GM18508 (cell line): ENCODE results near the gene RIMKLA.

Experiments
- ATAC-seq: cut with Tn5 transposase; IDR thresholded peaks from one replicate; pipeline ENCODE4 v1.9.1; 2021; ENCODE audit warnings: moderate number of reproducible peaks; ENCODE audit not compliant: insufficient read depth, unreplicated experiment

The RIMKLA gene

DNA sequence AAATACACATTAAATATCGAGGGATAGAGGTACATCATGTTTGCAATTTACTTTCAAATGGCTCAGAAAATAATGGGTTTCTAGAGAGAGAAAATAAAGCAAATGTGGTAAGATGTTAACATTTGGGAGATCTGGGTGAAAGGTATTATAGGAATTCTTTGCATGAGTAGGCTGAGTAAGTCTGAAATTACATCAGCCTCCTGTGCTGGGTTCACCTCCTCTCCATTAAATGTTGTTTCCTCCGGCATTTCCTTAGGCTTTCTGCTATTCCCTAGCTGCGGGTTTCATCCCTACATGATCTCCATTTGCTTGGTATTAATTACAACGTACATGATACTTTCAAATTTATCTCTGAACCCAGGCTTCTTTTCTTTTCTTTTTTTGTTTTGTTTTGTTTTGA lies 43.6 kb downstream of the RIMKLA start:
- no peak for ATAC-seq

DNA sequence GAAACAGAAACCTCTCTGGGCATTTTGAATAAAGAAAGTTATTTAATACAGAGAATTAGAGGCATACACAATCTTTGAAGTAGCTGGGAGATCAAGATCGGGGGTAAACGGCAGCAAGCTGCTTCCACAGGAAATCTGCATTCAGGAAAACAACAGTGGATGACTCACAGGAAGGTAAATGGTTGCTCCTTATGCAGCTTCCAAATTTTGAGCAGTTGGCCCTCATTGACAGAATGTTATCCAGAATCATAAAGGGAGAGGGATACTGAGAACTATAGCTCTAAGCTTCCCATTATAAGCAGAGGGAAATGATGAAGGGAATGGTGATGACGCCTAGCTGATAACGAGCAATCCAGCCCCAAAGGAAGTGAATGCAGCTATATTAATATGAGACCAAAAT lies 46.6 kb downstream of the RIMKLA start:
- ATAC-seq: no peak

DNA sequence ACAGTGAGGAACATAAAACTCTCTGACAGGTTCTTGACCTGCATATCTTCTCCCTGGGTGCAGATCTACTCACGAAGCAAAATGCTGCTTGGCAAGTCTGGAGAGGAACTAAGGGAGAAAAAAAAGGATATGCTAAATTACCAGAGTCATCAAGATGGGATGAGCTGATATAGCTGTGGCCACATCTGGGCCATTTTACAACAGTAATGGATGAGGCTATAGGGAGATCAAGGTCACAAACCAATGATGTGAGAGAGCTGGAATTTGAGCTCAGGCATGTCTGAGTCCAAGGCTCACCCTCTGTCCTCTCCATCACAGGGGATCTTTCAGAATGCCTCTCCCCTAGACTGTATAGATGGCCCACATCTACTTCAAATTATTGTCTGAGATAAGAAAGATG lies 49.0 kb downstream of the RIMKLA start:
- ATAC-seq: no peak

DNA sequence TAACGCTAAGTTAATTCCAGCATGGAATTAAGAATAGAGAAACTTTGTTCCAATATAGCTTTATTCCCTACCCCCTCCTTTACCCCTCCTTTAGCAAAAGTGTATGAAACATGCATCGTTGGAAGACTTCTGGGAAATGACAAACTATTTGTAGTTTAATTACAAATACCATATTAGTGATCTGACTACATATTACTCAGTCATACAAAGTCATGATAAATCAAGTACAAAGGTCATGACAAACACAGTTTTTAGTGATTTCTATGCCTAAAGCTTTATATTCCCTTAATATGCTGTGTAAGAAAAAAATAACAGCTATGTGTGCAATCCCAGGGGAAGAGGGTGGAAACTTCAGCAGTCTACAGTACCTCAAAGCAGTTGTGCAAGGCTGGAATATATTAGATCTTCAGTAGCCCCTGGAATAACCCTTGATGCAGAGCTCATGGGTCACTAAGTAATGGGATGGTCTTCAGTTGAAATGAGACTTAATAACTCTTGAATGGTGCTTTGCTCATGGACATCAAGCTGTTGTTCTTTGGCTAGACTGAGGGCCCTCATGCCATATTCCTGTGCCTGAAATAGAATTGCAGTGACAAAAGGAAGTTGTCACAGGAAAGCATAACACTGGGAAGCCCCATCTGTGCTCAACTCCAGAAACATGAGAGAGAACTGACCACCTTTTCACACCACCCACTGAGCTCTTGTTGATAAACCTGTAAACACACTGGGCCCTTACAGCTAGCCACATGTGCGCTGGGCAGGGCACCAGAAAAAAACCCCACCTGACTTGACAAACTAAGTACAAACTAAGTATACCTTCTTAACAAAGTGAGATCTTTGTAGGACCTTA lies 49.9 kb downstream of the RIMKLA start:
- ATAC-seq: no peak

DNA sequence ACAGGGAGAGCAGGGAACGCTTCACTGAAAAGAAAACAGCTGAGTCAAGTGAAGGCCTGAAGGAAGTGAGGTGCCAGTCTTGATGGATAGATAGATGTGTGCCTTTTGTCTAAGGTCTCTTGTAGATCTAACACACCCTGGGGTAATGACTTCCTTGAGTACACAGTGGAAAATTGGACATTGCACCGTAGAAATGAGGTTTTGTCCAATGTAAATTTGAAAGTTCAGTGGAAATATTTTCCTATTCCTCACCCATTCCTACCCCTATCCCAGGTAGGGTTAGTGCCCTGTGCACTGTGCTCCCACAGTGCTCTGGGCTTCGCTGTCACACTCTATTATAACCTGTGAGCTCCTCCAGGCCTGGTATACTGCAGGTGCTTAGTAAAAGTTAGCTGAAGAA lies 50.9 kb downstream of the RIMKLA start:
- ATAC-seq: no peak

DNA sequence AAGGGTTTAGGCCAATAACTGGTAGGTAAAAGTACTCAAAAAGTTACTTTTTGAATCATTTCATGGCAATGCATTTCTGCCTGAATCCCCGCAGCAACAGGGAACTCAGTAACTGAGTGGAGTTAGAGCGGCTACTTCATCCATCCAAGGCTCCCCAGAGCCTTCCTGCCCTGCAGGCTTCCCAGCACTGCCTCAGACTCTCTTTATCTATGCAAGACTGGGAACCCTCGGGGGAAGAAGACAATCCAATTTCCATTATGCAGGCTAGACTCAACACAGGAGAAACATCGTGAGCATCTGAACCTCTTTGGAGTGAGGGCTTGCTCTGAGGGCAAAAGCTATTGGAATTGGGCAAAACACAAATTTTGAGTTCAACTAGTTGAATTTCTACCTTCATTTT lies 52.1 kb downstream of the RIMKLA start:
- ATAC-seq: no peak

DNA sequence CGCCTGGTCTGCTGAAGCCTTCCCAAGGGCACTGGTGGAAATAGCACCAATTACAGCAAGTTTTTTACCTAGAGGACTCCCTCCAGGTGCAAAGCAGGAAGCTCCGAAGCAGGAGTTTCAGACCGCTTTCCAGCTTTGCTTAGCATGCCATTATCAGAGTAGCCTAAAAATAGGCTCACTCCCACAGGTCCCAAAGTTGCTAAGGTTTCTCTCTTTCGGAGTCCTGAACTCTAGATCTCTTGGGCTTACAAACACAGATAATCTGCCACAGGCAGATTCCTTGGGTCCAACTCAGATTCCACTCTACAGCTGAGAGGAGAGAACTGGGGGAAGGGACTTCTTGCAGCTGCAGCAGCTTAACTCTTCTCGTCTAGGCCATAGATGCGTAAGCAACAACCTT lies 52.8 kb downstream of the RIMKLA start:
- ATAC-seq: no peak

DNA sequence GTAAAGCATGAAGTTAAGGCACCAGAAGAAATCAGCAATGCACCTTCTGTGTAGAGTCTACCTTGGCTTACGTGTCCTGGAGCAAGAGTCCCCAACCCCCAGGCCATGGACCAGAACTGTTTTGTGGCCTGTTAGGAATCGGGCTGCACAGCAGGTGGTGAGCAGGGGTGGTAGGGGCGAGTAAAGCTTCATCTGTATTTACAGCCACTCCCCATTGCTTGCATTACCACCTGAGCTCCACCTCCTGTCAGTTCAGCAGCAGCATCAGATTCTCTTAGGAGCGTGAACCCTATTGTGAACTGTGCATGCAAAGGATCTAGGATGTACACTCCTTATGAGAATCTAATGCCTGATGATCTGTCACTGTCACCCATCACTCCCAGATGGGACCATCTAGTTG lies 53.7 kb downstream of the RIMKLA start:
- no peak for ATAC-seq

DNA sequence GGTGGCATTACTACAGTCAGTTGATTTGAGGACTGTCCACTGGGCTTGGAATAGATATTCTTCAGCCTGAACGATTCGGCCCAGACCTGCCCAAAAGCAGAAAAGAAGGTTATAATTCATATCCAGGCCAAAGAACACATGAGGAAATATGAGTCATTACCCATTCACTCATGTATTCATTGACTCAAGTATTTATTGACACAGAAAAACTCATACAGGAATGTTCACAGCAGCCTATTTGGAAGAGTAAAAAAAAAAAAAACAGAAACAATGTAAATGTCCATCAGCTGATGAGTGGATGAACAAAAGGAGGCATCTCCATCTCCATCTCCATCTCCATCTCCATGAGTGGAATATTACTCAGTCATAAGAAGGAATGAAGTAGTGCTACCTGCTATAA lies 59.3 kb downstream of the RIMKLA start:
- ATAC-seq: no peak

DNA sequence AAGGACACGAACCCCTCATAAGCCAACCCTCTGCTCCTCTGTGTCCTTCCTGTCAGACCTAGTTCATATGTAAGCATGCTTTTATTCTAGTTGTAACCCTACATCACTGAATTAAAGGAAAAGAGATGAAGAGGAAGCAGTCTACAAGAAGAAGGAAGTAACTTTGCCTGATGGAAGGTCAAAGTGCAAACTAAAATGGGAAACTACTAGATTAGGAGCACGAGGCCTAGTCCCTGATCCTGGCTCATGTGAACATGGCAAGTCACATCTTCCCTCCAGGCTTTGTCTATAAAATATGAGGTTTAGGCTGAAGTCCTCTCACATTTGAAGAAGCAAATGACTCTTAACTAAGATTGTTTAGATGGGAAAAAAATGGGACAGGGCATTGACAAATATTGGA lies 62.1 kb downstream of the RIMKLA start:
- no peak for ATAC-seq

DNA sequence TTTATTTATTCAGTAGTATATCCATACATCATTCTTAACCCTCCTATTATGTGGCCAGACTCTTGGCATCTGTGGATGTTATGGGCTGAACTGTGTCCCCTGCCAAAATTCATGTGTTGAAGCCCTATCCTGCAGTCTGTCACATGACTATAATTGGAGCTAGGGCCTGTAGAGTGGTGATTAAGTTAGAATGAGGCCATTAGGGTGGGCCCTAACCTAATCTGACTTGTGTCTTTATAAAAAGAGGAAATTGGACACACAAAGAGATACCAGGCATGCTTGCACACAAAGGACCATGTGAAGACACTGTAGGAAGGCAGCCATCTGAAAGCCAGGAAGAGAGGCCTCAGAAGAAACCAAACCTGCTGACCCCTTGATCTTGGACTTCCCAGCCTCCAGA lies 68.7 kb downstream of the RIMKLA start:
- no peak for ATAC-seq

DNA sequence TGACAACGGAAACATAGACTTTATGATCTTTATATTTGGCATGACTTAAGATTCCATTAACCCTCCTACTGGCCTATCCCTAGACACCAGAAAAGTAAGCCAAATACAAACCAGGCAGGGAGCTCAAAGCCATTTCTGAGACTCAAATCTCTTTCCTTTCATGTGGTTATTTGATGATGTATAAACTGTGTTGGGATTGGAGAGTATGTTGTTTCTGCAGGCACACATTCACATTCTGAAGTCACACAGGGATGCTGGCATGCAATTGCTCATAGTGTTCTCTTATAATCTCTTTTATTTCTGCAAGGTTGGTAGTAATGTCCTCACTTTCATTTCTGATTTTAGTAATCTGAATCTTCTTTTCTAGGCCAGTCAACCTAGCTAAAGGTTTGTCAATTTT lies 69.5 kb downstream of the RIMKLA start:
- no peak for ATAC-seq

DNA sequence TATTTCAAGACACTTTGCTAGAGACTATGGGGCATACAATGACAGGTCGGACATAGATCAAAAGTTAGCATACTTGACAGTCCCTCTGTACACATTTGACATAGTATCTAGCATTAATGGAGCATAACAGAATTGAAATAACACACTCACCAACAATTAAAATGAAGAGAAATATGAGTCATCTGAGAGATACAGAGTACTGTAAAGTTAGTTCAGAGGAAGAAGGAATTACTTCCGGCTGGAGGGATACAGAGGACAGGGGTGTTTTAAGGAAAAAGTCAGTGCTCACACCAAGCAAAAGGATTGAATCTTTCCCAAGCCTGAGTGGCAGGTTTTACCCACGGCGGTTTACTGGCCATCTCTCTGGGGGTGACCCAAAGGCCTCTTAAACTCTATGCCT lies 72.8 kb downstream of the RIMKLA start:
- no peak for ATAC-seq

DNA sequence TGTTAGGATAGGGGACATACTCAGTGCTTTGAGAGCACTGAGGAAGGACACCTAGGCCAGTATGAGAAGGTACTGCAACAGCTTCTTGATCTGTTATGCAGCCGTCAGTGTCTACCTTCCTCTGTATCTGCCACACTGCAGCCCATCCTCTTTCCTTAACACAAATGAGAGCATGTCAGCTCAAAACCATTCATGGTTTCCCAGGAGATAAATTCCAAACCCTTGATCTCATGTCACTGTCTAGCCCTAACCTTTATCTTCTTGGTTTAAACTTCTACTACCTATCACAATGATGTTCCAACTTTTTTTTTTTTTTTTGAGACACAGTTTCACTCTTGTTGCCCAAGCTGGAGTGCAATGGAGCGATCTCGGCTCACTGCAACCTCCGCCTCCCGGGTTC lies 73.8 kb downstream of the RIMKLA start:
- no peak for ATAC-seq

DNA sequence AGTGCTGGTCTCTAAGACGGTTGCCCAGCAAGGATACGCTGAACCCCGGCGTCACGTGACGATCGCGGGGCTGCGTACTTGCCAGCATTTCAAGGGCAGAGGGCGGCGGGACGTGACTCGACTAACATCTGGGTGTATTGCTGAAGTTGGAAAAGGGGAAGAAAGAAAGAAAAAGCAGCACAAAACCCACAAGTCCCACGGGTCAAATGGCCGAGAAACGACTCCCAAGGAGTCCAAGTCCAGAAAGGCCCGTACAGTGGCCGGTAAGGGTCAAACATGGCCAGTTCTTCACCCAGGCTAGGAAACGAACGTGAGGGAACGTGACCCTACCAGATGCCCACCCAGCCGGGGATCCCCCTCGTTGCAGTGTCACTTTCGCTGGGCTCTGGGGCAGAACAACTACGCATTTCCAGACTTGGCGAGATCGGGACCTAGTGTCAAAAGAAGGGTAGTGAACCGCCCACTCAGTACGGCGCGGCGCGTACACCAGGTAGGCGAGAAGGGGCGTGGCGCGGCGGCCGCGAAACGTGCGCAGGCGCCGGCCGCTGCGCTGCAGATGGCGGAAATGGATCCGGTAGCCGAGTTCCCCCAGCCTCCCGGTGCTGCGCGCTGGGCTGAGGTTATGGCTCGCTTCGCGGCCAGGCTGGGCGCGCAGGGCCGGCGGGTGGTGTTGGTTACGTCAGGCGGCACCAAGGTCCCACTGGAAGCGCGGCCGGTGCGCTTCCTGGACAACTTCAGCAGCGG lies 75.6 kb downstream of the RIMKLA start, which contains the start of the genes PPCS and ZMYND12:
TSS of gene PPCS (plus strand) at position 534 of the 744 bp plus-strand sequence. CDS start at position 557, 23 bp downstream.
TSS of gene ZMYND12 (minus strand) at position 13 of the 744 bp plus-strand sequence. CDS start 25 bp downstream, outside the sequence.
- peak; percentile 72 for ATAC-seq

DNA sequence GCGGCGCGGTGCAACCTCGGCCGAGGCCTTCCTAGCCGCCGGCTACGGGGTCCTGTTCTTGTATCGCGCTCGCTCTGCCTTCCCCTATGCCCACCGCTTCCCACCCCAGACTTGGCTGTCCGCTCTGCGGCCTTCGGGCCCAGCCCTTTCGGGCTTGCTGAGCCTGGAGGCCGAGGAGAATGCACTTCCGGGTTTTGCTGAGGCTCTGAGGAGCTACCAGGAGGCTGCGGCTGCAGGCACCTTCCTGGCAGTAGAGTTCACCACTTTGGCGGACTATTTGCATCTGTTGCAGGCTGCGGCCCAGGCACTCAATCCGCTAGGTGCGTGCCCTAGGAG lies 76.1 kb downstream of the RIMKLA start:
- peak; percentile 27 for ATAC-seq

DNA sequence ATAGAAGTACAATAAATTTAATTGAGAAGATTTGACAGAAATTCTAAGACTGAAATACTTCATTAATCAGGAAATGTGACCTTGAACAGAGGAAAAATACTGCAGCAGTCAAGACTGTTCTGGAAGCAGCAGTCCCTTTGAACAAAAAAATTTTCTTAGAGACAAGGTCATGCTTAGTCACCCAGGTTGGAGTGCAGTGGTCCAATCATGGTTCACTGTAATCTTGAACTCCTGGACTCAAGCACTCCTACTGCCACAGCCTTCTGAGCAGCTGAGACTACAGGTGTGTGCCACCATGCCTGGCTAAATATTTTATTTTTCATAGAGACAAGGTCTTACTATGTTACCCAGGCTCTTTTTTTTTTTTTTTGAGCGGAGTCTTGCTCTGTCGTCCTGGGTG lies 80.6 kb downstream of the RIMKLA start:
- no peak for ATAC-seq

DNA sequence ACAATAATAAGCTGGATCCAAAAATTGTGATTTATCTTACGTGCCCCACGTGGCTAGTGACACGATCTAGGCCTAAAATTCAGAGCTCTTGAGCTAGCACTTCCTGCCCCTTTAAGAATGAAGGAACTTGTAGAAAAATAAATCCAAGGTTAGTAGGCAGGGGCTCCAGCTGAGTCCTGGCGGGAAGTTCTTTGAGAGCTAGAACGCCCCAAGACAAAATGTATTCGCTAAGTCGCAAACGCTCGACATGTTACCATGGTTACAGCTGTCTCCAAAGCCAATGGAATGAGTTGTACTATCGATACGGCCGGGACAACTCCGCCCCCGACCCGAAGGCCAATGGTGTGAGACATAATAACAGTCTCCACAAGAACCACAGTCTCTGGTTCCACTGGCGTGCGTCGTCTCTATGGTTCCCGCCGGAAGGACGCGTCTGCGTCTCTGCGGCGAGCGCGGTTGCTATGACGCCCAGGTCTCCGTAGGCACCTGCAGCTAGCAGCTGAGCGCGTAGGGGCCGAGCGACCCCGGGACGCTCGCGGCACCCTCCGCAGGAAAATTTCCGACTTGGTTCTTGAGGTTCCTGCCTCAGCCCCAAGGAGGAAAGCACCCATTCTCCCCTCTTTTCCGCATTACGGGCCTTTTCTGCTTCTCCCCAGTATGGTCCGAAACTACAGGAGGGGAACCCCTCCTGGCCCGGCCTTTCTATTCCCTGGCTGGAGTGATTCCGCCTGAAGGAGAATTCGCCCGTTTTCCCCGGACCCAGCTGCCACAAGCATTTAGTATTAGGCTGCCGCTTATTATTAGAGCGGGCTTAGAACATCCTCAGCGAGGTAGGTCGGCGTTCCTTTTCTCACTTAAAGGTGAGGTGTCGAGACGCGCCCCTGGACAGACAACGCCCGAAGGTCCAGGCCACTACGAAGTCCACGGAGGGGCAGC lies 82.5 kb downstream of the RIMKLA start, which contains the start of gene CCDC30:
TSS of gene CCDC30 (plus strand) at position 459 of the 936 bp plus-strand sequence. CDS start 17,266 bp downstream, outside the sequence.
- ATAC-seq: peak; percentile 89

DNA sequence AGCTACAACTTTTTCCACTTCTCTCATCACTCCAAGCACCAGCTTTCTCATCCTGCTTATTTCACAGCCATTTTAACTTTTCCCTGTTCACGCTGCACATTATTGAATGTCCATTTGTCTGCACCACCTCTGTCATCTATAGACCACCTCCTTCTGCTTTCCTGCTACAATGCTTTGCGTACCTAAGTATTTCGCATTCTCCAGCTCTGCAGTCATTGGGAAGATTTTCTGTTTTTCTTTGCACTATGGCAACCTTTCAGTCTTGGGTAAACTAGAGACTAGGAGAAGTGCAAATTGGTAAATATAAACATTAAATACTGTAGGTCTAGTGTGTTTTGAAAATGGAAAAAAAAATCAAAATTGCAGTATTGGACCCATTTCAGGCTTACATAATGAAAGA lies 83.3 kb downstream of the RIMKLA start:
- ATAC-seq: no peak

DNA sequence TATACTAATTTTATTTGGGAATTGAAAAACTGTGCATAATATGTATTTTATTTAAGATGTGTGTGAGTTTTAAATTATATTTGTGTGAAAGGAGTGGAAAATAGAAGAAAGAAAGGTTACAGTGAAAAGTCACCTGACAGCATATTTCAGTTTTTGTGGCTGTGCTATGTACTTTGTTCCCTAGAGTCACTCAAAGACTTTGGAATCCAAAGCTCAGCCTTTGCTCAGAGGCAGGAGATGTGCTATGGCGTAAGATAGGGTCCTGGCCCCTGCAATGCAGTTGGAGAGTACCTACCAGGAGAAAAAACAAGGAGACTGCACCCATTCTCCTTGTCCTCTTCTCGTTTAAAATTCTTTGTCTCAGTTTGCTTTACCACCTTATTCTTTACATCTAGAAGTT lies 85.4 kb downstream of the RIMKLA start:
- no peak for ATAC-seq
